ES-I3 (cell line): ENCODE results near the gene DDHD1.

Source experiments
- H3K36me3 ChIP-seq: 2 replicates; pipeline ENCODE4 v1.6.1; 2013; ENCODE audit warnings: mild to moderate bottlenecking, low read length, control low read depth, moderate library complexity; ENCODE audit not compliant: insufficient read depth
- H3K4me1 ChIP-seq: 2 replicates; pipeline ENCODE4 v1.6.1; 2013; ENCODE audit warnings: mild to moderate bottlenecking, control low read depth, low read length; ENCODE audit not compliant: insufficient read depth
- H3K9ac ChIP-seq: 2 replicates; pipeline ENCODE4 v1.6.1; 2013; ENCODE audit warnings: low read depth, mild to moderate bottlenecking, low read length, moderate library complexity
- H3K9me3 ChIP-seq: 2 replicates; pipeline ENCODE4 v1.6.1; 2013; ENCODE audit warnings: mild to moderate bottlenecking, low read length, moderate library complexity; ENCODE audit not compliant: control insufficient read depth, insufficient read depth

Gene DDHD1

DNA sequence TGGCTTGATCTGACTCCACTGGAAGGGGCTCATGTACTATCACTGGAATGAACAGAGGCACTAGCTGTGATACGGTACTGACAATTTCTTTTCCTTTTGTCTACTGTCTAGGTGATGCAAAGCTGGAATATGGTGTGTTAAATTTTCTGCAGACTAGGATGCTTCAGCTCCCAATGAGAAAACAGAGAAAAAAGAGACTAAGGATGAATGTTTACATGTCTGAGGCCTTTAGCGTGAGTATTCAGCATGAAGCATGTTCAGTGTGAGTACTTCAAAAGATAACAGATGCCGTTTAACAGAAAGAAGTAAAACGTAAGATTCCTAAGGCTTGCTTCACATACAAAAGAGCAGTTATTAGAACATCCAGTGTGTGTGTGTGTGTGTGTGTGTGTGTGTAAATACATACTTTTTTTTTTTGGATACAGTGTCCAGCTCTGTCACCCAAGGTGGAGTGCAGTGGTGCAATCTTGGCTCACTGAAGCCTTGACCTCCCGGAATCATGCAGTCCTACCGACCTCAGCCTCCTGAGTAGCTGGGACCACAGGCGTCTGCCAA, 110.0 kb downstream of the DDHD1 start:
- H3K9ac ChIP-seq: no peak overlapping the region
- peaks cover 12% of the 10 kb centered on the region; the same call in 1 of the 2 replicates for H3K36me3 ChIP-seq

GRCh38 chr14:53042480-53042879, 110.6 kb downstream of the DDHD1 start:
- no peaks in the 10 kb centered on the region for H3K9me3 ChIP-seq
- H3K9ac ChIP-seq: no peak overlapping the region
- peaks cover 16% of the 10 kb centered on the region; the same call in 1 of the 2 replicates for H3K36me3 ChIP-seq
- no peaks in the 10 kb centered on the region for H3K4me1 ChIP-seq

More for the DNA sequence above, 110.0 kb downstream of the DDHD1 start:
- H3K9me3 ChIP-seq: no peaks in the 10 kb centered on the region
- no peaks in the 10 kb centered on the region for H3K4me1 ChIP-seq

- H3K9ac ChIP-seq: no peak overlapping the region
- no peaks in the 10 kb centered on the region for H3K4me1 ChIP-seq
- no peaks in the 10 kb centered on the region for H3K9me3 ChIP-seq
- peaks cover 16% of the 10 kb centered on the region; the same call in 1 of the 2 replicates for H3K36me3 ChIP-seq
Observed at GRCh38 chr14:53041067-53041466, 112.1 kb downstream of the DDHD1 start.

DNA sequence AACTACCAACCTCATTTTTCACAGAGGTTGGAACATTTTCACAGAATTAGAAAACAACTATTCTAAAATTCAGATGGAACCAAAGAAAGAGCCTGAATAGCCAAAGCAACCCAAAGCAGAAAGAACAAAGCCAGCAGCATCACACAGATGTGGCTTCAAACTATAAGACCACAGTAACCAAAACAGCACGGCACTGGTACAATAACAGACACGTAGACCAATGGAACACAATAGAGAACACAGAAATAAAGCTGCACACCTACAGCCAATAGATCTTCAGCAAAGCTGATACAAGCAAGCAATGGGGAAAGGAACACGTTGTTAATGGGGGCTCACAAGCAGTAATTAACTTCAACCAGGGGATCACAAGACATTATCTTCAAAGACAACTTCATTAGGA, 114.5 kb downstream of the DDHD1 start:
- peaks cover 16% of the 10 kb centered on the region; the same call in 1 of the 2 replicates for H3K36me3 ChIP-seq
- H3K9me3 ChIP-seq: no peaks in the 10 kb centered on the region
- no peak overlapping the region for H3K9ac ChIP-seq
- no peaks in the 10 kb centered on the region for H3K4me1 ChIP-seq

DNA sequence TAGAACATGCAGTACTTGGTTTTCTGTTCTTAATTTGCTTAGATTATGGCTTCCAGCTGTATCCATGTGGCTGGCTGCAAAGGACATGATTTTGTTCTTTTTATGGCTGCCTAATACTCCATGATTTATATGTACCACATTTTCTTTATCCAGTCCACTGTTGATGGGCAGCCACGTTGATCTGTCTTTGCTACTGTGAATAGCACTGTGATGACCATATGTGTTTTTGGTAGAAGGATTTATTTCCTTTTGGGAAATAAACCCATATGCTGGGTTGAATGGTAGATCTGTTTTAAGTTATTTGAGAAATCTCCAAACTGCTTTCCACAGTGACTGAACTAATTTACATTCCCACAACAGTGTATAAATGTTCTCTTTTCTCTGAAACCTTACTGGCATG, 116.1 kb downstream of the DDHD1 start:
- Histone ChIP-seq H3K4me1 (no peaks in the 10 kb centered on the region), H3K36me3 (peaks cover 10% of the 10 kb centered on the region; the same call in 1 of the 2 replicates), H3K9me3 (no peaks in the 10 kb centered on the region), H3K9ac (no peak overlapping the region)

DNA sequence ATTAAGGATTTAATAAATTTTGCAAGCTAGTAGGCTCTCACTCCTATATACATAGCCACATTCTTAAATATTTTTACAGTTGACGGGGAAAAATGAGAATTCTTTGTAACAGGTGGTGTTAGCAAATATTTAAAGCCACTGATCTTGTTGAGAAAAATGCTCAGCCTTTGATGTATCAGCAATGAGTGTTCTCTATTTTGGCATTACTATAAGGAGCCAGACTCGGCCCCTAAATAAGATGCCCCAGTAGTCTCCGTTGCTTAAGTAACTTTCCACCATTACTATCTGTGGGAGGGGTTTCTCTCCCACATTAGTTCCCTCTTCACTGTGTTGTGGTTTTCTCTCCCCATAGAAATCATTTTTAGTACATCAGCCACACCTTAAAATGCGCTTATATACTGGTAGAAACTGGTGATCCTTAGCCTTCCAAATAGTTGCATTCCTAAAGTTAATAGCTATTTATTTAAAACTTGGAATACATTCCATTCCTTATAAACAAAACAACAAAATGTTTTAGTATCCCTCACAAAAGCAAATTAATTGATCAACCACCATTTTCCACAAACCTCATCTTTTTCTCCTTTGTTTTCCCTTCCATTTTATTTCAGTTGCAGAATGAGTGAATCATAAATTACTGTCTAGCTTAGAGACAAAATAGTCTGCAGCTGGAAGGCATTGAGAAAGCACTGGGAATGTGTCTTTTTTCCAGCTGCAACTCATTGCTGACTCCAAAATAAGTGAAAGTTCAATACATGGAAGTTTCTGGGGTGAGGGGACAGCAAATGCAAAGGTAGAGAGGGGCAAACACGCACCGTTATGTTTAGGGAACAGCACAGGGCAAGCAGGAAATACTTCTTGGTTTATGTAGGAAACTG, 117.5 kb downstream of the DDHD1 start:
- peaks cover 10% of the 10 kb centered on the region; the same call in 1 of the 2 replicates for H3K36me3 ChIP-seq
- H3K9ac ChIP-seq: no peak overlapping the region
- no peaks in the 10 kb centered on the region for H3K9me3 ChIP-seq
- no peaks in the 10 kb centered on the region for H3K4me1 ChIP-seq

- Histone ChIP-seq H3K9me3 (no peaks in the 10 kb centered on the region), H3K9ac (no peak overlapping the region), H3K36me3 (peaks cover 10% of the 10 kb centered on the region; the same call in 1 of the 2 replicates), H3K4me1 (no peaks in the 10 kb centered on the region)
Observed at GRCh38 chr14:53034688-53035230, 118.4 kb downstream of the DDHD1 start.

DNA sequence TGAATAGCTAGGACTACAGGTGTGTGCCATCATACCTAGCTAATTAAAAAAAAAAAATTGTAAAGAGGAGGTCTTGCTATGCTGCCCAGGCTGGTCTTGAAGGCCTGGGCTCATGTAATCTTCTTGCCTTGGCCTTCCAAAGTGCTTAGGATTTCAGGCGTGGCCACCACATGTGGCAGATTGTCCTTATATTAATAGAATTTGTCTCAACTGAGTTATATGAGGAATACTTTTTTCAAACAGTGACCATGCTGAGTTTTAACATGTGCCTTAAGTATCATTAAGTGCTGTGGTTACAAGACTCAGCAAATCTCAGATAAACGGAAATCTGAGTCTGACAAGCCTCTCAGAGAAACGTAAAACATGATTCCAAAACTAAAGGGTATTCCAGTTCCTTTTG, 119.1 kb downstream of the DDHD1 start:
- Histone ChIP-seq H3K36me3 (peaks cover 9% of the 10 kb centered on the region; the same call in 1 of the 2 replicates), H3K9ac (no peak overlapping the region), H3K4me1 (no peaks in the 10 kb centered on the region), H3K9me3 (no peaks in the 10 kb centered on the region)

DNA sequence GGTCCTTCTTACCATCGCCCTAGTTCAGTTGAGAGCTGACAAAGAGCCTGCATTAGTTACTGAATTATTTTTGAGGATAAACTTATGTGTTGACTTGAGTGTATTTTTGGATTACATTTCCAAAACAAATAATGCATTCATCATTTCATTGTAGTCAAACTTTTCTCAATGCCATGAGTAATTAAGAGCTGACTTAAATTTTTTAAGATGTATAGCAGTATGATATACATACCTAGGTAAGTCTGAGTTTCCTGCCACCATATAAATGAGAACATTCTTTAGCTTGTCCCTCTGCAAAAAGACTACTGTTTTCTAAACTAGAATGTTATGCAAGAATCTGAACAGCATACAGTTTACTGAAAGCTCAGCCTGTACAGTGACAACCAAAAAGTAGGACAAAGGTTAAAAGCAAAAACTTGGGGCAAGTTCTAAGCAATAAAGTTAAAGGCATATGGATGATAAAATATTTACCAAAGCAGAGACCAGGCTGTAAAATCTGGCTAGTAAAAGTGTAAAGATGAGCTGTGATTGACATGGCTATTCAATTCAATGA, 120.2 kb downstream of the DDHD1 start:
- H3K9ac ChIP-seq: no peak overlapping the region
- H3K9me3 ChIP-seq: no peaks in the 10 kb centered on the region
- H3K4me1 ChIP-seq: no peaks in the 10 kb centered on the region
- H3K36me3 ChIP-seq: 0 out of 2 replicates have a peak, but pooled peaks cover 2% of the 10 kb centered on the region

DNA sequence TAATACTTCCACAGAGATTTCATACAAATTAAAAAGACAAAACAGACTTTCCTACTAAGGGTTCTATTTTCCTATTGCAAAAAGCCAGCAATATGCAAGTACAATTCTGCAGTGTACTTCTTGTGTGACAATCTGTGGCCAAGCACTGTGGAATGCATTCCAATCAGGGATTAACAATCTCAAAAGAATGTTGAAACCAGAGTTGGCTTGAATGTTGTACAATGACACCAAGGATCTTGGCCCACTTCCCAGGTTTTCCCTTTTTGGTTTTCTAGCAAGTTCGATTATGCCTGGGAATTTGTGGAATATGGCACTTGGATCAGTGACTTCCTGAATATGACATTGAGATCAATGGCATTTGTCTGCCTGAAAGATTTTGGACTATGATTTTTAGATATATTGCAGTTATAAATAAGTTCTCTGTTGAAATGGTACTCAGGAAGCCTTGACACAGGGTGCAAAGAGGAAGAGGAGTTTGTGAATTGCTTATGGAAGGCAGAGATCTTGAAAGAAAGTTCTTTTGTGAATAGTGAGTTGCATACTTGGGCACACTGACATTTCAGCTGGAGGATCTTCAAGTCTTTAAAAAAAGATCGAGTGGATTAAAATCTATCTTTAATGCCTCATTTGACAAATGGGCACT, 120.8 kb downstream of the DDHD1 start:
- no peaks in the 10 kb centered on the region for H3K36me3 ChIP-seq
- H3K9me3 ChIP-seq: no peaks in the 10 kb centered on the region
- no peaks in the 10 kb centered on the region for H3K4me1 ChIP-seq
- no peak overlapping the region for H3K9ac ChIP-seq

GRCh38 chr14:53027562-53027961, 125.6 kb downstream of the DDHD1 start:
- no peak overlapping the region for H3K9ac ChIP-seq
- H3K36me3 ChIP-seq: no peaks in the 10 kb centered on the region
- no peaks in the 10 kb centered on the region for H3K9me3 ChIP-seq

GRCh38 chr14:53027041-53027440, 126.1 kb downstream of the DDHD1 start:
- no peaks in the 10 kb centered on the region for H3K9me3 ChIP-seq
- H3K9ac ChIP-seq: no peak overlapping the region
- no peaks in the 10 kb centered on the region for H3K36me3 ChIP-seq
- peaks cover 9% of the 10 kb centered on the region for H3K4me1 ChIP-seq

More at GRCh38 chr14:53027562-53027961, 125.6 kb downstream of the DDHD1 start:
- H3K4me1 ChIP-seq: peaks cover 9% of the 10 kb centered on the region

DNA sequence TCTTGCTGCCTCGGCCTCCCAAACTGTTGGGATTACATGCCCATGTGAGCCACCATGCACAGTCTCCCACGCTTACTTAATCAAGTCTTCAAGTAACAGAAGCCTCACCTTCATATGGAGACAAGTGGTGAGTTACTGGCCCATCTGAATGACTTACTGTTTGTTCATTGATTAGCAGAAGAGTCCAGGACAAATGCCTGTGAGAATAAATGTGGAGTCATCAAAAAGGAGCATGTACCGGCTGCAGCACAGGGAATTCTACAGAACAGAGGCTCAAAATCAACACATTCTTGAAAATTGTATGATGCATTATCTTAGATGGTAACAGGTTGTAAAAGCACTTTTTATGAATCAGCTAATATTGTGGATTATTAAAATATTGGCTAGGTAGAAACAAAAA, 129.8 kb downstream of the DDHD1 start:
- Histone ChIP-seq H3K4me1 (peaks cover 32% of the 10 kb centered on the region), H3K36me3 (no peaks in the 10 kb centered on the region), H3K9ac (no peak overlapping the region), H3K9me3 (no peaks in the 10 kb centered on the region)

DNA sequence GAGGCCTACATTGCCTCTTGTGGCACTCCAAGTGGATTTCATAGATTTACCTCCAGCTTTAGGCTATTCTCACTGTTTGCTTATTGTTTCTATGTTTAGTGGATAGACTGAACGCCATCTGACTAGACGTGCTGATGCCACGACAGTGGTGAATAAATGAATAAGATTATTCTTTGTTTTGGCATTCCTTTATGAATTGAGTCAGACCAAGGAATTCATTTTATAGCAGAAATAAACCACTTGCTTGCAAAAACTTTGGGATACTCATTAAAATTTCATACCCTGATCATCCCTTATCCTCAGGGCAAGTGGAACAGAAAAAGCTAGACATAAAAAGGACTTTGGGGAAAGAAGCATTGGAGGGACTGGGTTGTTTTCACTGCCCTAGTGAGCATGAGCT, 130.5 kb downstream of the DDHD1 start:
- Histone ChIP-seq H3K9ac (no peak overlapping the region), H3K9me3 (no peaks in the 10 kb centered on the region), H3K36me3 (no peaks in the 10 kb centered on the region), H3K4me1 (peaks cover 32% of the 10 kb centered on the region)
